ENCODE data around the gene ZNF358.

GRCh38 chr19:7509625-7510024 lies 6.3 kb upstream of the ZNF358 start:
- TF ChIP-seq CTCF (IDR thresholded peaks at IDR 0.05 in 8 of 11, conservative IDR thresholded peaks at IDR 0.05 in 3 of 11), result no peak
- TF ChIP-seq POLR2A (IDR thresholded peaks at IDR 0.05), result no peak

Measured in spleen (tissue), 7 donors.